GM19395 (cell line): ENCODE data around the gene LAMP5.

Experiments
- ATAC-seq: cut with Tn5 transposase; IDR thresholded peaks from one replicate; pipeline ENCODE4 v1.9.1; 2021; ENCODE audit warnings: mild to moderate bottlenecking, moderate library complexity; ENCODE audit not compliant: unreplicated experiment

Gene LAMP5

DNA sequence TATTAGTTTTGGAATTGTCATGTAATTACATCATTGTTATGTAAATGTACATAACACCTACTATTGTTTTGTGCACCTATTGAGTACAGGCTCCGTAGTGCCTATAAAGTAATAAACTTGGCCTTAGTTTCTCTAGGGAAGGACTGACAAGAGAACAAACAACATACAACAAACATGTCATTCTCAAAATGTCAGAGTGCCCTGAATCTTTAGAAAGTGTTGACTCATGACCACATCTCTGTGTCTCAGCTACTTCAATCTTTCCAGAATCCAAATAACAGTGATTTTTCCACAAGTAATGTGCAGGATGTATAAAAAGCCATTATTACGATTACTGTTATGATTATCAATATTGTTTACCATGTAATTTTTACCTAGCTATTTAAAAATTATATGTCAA is 17.2 kb downstream of the LAMP5 start:
- ATAC-seq, result no peak

DNA sequence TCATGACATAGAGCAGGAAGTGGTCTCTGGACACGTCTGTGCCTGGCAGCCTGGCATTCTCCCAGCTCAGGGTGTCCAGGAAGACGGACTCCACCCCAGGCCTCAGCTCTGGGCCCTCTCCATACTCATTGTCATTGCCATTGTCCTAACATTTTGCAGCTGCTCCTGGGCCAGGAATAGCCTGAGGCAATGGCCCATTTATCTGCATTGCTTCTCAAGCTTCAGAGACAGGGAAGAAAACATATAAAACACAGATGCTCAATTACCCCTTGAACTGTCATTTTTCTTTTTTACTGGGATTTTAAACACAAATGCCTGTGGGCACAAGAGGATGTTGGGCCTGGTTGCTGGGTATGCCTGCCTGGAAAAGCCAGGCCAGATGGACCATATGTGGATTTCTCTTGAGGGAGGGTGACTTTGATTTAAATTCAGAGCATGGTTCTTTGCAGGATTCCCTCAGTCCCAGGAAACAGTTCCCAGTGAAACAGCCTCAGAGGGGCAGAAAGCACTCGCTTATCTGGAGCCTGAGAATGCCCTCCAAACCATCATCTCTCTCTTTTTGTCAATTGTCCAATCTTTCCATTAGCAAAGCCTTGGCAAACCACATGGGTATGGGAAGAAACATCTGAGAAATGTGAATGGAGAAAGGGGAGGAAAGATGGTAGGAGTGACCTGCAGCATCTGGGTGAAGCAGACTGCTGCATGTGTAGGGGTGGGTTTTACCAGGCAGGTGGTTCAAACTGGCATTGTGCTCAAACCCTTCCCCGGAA is 17.9 kb downstream of the LAMP5 start:
- no peak for ATAC-seq

GRCh38 chr20:9534025-9534424 is 19.6 kb downstream of the LAMP5 start:
- ATAC-seq, result no peak

DNA sequence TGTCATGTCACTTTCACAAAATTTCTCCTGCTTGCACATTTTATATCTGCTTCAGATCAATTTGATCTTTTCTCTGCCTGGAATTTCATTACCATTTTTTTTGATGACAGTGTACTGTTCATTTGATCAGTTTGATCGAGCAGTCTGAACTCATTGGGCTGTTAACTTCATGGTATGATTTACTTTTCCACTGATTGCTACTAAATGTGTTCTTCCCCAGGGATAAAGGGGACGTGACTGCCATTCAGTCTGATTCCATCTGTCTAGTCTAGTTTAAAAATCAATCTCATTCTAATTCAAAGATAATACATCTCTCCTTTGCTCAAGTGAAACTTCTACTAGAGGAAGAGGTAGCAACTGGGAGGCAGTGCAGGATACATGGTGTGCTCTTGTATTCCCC is 21.1 kb downstream of the LAMP5 start:
- ATAC-seq, result no peak

GRCh38 chr20:9543214-9543613 is 28.8 kb downstream of the LAMP5 start:
- no peak for ATAC-seq

DNA sequence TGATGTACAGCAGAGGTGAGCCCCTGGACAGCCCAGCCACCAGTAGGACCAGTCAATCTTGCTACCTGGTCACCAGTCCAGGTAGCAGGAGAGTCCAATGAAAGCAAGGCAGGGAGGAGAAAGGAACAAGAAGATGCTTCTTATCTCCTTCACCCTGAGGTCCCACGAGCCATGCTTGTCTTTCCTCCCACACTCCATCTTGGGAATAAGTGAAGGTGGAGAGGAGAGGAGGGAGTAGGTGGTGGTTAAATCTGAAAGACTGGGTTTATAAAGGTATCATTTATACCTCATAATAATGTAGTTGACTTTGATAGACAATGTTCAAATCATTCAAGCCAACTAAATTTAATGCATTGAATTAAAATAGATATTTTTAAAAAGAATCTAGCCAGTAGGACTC is 35.9 kb downstream of the LAMP5 start:
- ATAC-seq, result no peak

- ATAC-seq, result no peak
Measured at GRCh38 chr20:9550871-9551270, 36.5 kb downstream of the LAMP5 start.

DNA sequence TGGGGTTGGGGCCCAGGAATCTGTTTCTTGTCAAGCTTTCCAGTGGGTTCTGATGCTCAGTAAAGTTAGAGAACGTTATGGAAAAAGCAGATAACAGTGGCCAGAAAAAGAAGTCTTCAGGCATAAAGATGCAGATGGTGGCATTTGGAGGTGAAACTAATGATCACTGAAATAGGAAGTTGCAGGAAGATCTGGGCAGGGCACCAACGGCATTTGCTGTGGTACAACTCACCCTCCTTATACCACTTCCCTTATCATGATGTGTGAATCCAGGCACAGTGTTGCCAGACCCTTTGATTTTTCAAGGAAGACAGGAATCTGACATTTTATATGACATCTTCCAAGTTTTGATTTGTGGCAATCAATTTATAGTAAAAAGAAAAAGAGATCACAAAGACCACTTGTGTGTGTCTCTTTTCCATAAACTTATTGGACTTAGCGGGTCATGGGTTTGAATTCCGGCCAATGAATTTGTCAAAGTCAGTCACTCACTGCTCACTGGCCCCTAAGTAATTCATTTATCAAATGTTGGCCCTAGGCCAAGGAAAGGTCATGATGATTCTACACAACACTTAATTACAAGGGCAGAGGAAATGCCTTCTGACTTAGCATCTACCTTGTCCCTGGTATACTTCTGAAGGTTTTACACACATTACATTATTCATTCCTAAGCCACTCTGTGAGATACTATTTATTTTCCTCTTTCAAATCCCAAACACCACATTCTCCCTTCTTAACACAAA is 37.6 kb downstream of the LAMP5 start:
- no peak for ATAC-seq

- no peak for ATAC-seq
Measured at GRCh38 chr20:9555781-9556180, 41.4 kb downstream of the LAMP5 start.

DNA sequence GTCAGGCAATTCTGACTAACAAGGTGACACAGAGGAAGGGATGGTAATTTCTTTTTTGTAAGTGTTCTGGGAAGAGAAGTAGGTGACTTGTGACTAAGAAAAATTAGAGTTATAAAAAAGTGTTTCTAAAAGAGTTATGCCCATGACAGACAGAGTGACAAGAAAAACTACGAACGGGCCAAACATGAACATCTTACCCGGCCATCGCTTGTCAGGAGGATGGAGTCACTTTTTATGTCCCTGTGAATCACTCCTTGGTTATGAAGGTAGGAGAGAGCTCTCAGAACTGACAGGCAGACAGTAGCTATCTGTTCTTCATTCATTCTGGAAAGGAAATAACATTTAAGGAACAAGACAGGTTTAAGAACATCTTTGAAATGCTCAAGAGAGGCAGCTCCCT is 43.0 kb downstream of the LAMP5 start:
- ATAC-seq, result no peak

DNA sequence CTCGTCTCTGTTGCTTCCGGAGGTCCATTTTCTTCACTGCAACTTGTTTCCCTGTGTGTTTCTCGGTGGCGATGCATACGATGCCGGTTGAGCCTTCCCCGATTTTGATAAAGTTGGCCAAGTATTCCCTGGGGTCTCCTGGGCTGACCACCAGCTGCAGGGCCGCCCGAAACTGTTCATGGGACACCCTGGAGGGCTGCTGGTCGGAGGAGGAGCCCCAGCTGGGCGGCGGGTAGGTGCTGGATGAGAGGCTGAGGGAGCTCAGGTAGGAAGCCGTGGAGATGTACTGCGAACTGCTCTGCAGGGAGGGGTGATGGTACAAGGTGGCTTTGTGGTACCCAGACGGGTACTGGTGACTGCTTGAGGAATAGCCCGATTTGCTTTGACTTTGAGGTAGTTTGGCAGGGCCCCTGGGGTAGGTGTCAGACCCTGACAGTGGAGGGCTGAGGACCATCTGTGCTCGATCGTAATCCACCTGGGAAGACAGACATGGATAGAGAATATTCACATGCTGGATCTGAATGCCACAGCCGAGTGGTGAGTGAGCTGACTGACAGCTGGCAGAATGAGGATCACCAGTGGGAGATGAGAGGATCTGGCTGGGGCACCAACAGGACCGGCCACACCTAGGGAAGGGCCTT is 51.6 kb downstream of the LAMP5 start:
- no peak for ATAC-seq

DNA sequence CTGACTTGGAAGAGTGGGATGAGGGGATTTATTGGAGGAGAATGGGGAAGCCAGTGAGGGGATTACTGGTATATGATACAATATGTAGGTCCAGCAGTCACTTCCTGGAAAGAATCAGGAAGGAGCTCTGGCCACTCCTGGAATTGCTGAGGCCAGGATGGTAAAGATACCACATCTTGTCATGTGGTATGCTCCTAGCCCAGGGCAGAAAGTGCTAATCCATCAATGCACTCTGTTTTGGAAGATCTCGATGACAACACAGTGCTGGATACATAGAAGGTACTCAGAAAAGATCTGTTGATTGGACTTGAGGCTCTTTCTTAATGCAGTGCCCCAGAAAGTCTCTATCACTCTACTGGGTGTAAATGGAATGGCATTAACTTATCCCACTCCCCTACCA is 52.6 kb downstream of the LAMP5 start:
- ATAC-seq, result no peak

DNA sequence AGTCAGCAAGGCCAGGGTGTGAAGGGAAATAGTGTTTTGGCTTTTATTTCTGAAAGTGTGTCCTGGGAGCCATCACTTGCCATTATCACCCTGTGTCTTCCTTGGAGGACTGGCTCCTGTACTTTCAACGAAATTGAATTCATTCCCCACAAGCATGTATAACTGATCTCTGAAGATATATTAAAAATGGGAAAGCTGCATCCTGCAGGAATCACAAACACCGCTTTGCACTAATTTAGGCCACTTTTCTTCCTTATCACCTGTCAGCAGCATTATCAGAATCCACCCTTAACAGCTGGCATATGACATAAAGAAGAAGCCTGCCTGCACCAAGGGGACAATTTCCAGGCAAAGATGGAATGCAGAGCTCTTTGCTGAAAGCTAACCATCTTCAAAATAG is 56.2 kb downstream of the LAMP5 start:
- no peak for ATAC-seq

- ATAC-seq, result no peak
Measured at GRCh38 chr20:9571783-9572182, 57.4 kb downstream of the LAMP5 start.

DNA sequence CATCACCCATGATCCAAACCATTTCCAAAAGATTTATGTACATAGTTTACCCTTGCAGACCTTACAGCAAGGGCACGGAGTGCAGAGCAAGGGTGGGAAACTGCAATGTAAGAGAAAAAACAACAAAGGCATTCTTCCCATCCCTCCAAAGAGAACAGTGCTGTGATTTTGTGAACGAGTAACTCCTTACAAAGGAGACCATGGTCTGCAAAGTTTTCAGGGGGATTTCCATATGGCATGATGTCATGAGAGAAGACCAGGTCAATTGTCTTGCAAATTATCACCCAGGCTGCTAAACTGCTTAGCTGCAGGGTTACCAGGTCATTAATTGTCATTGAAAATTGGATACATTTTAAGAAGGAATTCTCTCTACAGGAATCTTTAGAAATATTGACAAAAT is 58.3 kb downstream of the LAMP5 start:
- no peak for ATAC-seq

DNA sequence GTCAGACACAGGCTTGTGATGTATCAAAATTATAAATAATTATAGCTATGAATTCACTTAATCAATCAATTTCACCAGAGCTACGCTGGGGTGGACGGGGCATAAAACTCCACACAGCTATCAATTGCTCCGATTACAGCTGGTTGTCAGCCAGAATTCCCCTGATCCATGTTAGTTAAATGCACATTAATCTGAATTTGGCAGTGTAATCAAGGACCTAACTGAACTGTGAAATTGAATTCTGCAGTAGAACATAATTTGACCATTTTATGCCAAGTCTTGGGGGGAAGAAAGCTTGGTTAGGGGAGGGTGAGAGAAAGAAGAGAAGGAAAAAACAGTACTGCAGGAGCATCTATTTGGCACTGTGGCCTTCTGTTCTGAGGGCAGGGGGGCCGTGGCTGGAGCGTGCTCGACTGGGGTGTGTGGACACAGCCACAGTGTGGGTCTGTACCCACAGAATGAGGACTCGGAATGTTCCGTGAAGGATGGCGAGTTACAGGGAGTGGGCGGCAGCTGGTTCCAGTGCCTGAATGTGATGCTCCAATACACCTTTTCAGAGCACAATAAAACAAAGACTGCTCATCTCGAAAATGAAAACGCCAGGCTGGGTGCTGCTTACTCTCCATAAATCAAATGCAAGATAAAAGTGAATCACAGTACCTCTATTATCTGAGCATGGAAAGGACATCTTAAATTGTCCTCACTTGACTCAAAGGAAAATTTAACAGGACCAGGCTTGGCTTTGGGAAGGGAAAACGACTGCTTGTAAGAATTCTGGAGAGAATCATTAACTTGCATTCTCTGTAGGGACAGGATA is 59.2 kb downstream of the LAMP5 start:
- no peak for ATAC-seq

- no peak for ATAC-seq
Measured at GRCh38 chr20:9574181-9574580, 59.8 kb downstream of the LAMP5 start.

DNA sequence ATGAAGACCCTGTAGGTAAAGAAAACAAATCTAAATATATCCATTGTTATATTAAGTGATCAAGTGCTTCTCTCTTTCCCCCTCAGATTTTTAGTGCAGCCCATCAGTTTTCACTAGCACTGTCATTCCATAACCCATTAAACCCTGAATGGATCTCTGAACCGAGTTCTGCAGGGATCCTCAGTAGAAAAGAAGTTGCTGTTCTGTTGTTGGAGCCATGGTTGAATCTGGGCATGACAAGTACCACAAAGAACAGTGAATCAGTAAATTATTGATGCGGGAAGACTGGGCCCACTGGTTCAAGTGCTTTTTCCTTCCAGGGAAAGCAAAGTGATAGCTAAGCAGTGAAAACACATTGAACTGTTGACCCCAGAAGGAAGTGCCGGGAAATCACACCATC is 60.4 kb downstream of the LAMP5 start:
- ATAC-seq, result no peak

DNA sequence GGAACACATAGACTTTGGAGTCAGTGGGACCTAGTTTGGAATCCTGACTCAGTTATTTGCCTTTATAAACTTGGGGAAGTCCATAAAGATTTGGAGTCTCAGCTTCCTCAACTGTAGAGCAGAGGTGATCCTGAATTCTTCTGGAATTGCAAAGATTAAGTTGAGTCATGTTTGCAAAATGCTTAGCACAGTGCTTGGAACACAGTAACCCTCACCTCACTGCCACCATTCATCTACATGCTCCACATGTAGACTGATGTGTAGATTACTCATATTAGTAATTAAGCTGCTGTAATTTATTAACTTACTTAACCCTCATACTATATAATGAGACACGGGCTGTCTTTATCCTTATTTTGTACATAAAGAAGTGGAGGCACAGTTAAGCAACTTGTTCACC is 61.4 kb downstream of the LAMP5 start:
- no peak for ATAC-seq

GRCh38 chr20:9576695-9577094 is 62.3 kb downstream of the LAMP5 start:
- ATAC-seq, result no peak

GRCh38 chr20:9577397-9577796 is 63.0 kb downstream of the LAMP5 start:
- no peak for ATAC-seq
